IMR-90 (cell line): ENCODE measurements around the gene ABCC10.

Source experiments
- BHLHE40 ChIP-seq: fragments of 150-350 bp; IDR thresholded peaks from 2 replicates; pipeline ENCODE4 v1.6.1; 2016; ENCODE audit warnings: mild to moderate bottlenecking, low read depth, low read length
- FOS ChIP-seq: fragments of 150-350 bp; IDR thresholded peaks from 2 replicates; pipeline ENCODE4 v1.6.1; 2016; ENCODE audit warnings: low read depth, low read length
- MAFK ChIP-seq: IDR thresholded peaks from 2 replicates; pipeline ENCODE4 v1.6.1; 2012; ENCODE audit warnings: low read depth, low read length, improper control_type of control experiment
- POLR2A ChIP-seq: IDR thresholded peaks from 2 replicates; pipeline ENCODE4 v1.6.1; 2012; ENCODE audit warnings: mild to moderate bottlenecking, low read depth, low read length
- TF ChIP-seq, protein P1 (sequence below): conservative IDR thresholded peaks from 2 replicates; pipeline ENCODE4 v1.5.1; 2012; ENCODE audit warnings: mild to moderate bottlenecking, low read depth, low read length, improper control_type of control experiment

DNA sequence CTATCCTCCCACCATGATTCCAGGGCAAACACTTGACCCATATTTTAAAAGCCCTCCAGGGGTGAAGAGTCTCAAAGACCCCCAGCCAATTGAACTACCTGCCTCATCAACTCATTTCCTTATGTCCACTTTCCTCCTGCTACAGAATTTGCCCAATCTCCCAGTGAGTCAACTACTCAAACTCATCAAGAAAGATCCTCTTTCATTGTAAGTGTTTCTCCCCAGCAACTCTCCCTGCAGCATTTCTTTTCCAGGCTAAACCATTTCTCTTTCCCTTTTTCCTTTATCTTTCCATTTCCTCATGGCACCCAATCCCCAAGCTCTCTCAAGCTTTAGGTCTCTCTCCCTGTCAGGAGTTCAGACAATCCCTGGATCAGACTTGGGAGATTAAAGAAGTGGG is 26.5 kb downstream of the ABCC10 start:
- TF ChIP-seq BHLHE40: no peak
- TF ChIP-seq POLR2A: no peak
- TF ChIP-seq, protein P1, sequence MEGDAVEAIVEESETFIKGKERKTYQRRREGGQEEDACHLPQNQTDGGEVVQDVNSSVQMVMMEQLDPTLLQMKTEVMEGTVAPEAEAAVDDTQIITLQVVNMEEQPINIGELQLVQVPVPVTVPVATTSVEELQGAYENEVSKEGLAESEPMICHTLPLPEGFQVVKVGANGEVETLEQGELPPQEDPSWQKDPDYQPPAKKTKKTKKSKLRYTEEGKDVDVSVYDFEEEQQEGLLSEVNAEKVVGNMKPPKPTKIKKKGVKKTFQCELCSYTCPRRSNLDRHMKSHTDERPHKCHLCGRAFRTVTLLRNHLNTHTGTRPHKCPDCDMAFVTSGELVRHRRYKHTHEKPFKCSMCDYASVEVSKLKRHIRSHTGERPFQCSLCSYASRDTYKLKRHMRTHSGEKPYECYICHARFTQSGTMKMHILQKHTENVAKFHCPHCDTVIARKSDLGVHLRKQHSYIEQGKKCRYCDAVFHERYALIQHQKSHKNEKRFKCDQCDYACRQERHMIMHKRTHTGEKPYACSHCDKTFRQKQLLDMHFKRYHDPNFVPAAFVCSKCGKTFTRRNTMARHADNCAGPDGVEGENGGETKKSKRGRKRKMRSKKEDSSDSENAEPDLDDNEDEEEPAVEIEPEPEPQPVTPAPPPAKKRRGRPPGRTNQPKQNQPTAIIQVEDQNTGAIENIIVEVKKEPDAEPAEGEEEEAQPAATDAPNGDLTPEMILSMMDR: no peak
- TF ChIP-seq FOS: no peak
- no peak for TF ChIP-seq MAFK
